NCI-H526 treated with DMSO at 0.1 percent for 48 hours (cell line): Measurements from ENCODE around the gene SECTM1.
"Not testable (repeated sequence)": the region's sequence is repeated elsewhere in the genome, so short reads cannot be mapped to it uniquely, and the experiment has no call there.

Experiments
- DNase-seq: peaks from one replicate; lab custom pipeline; 2025; lab: John Stamatoyannopoulos, UW

SECTM1 gene

GRCh38 chr17:82369211-82369610 is 35.6 kb upstream of the SECTM1 start:
- DNase-seq, result no peak

- DNase-seq, result no peak
These were observed 34.4 kb upstream of the SECTM1 start for GRCh38 chr17:82367724-82368524.

GRCh38 chr17:82366749-82367148 is 33.2 kb upstream of the SECTM1 start:
- no peak for DNase-seq

GRCh38 chr17:82365606-82366295 is 32.2 kb upstream of the SECTM1 start:
- no peak for DNase-seq

- no peak for DNase-seq
These were observed 28.5 kb upstream of the SECTM1 start for GRCh38 chr17:82361885-82362633.

GRCh38 chr17:82359451-82360074 is 26.0 kb upstream of the SECTM1 start:
- DNase-seq, result not testable (repeated sequence)

GRCh38 chr17:82358465-82359350 is 25.1 kb upstream of the SECTM1 start, which contains the start of gene TEX19:
TSS of gene TEX19 (plus strand) at chr17:82359247. CDS start at chr17:82362151, 2,904 bp downstream.
- peak; percentile 42 for DNase-seq

GRCh38 chr17:82357394-82357793 is 23.8 kb upstream of the SECTM1 start:
- DNase-seq, result no peak

- DNase-seq, result peak; percentile 30
These were observed 23.3 kb upstream of the SECTM1 start for GRCh38 chr17:82356845-82357355.

- DNase-seq, result no peak
These were observed 22.3 kb upstream of the SECTM1 start for GRCh38 chr17:82355770-82356427.

GRCh38 chr17:82354804-82355308 is 21.3 kb upstream of the SECTM1 start:
- DNase-seq, result no peak

- no peak for DNase-seq
These were observed 19.9 kb upstream of the SECTM1 start for GRCh38 chr17:82353484-82353883.

- peak; percentile 74 for DNase-seq
These were observed 18.3 kb upstream of the SECTM1 start for GRCh38 chr17:82351713-82352488.

- DNase-seq, result no peak
These were observed 17.7 kb upstream of the SECTM1 start for GRCh38 chr17:82351254-82351712.

- DNase-seq, result no peak
These were observed 16.8 kb upstream of the SECTM1 start for GRCh38 chr17:82350182-82351030.

- no peak for DNase-seq
These were observed 15.7 kb upstream of the SECTM1 start for GRCh38 chr17:82349287-82349701.

GRCh38 chr17:82348866-82349265 is 15.3 kb upstream of the SECTM1 start:
- DNase-seq, result no peak

- DNase-seq, result no peak
These were observed 14.9 kb upstream of the SECTM1 start for GRCh38 chr17:82348434-82348833.
